CD4-positive, alpha-beta T cell treated with Interleukin-2 at 100 ng/mL for 4 hours (primary cell): ENCODE results near the gene PIM1.

Experiments
- DNase-seq: peaks from one replicate; pipeline ENCODE4 v3.0.0-alpha.2; 2020; ENCODE audit warnings: low spot score

The PIM1 gene

GRCh38 chr6:37222992-37223391 is 53.0 kb downstream of the PIM1 start:
- DNase-seq, result no peak
